SK-N-SH treated with all-trans-retinoic acid at 6 μM for 48 hours (cell line): Measurements from ENCODE around the gene FEM1A.

Experiments used
- ATAC-seq: fragments of 200-7000 bp; cut with Tn5 transposase; 3 replicates; pipeline ENCODE4 v1.9.1; 2020; ENCODE audit warnings: mild to moderate bottlenecking, moderate library complexity
- ARNTL ChIP-seq: fragments of 450-650 bp; formaldehyde crosslinking; IDR thresholded peaks from 2 replicates; pipeline ENCODE4 v1.5.0; 2020; ENCODE audit warnings: low read depth, mild to moderate bottlenecking, moderate library complexity, borderline replicate concordance
- BACH2 ChIP-seq: fragments of 250-450 bp; sonication (Bioruptor Pico); IDR thresholded peaks from 2 replicates; pipeline ENCODE4 v1.9.0; 2021; ENCODE audit warnings: mild to moderate bottlenecking, borderline replicate concordance
- CSDC2 ChIP-seq: fragments of 250-450 bp; sonication (Bioruptor Pico); IDR thresholded peaks from 2 replicates; pipeline ENCODE4 v1.5.0; 2020; ENCODE audit warnings: mild to moderate bottlenecking, moderate library complexity
- CSRNP3 ChIP-seq: fragments of 250-450 bp; sonication (Bioruptor Pico); IDR thresholded peaks from 2 replicates; pipeline ENCODE4 v1.5.1; 2021; ENCODE audit warnings: mild to moderate bottlenecking, moderate library complexity
- ESRRG ChIP-seq: fragments of 250-450 bp; sonication (Bioruptor Pico); IDR thresholded peaks from 2 replicates; pipeline ENCODE4 v1.6.1; 2021; ENCODE audit warnings: mild to moderate bottlenecking
- GLIS3 ChIP-seq: fragments of 250-450 bp; sonication (Bioruptor Pico); IDR thresholded peaks from 2 replicates; pipeline ENCODE4 v1.5.0; 2020; ENCODE audit warnings: mild to moderate bottlenecking, moderate library complexity
- ISL1 ChIP-seq: fragments of 250-450 bp; sonication (Bioruptor Pico); IDR thresholded peaks from 2 replicates; pipeline ENCODE4 v2.1.2; 2022; ENCODE audit warnings: mild to moderate bottlenecking, moderate library complexity
- OSR1 ChIP-seq: fragments of 250-450 bp; sonication (Bioruptor Pico); IDR thresholded peaks from 2 replicates; pipeline ENCODE4 v1.8.0; 2022; ENCODE audit warnings: moderate library complexity, mild to moderate bottlenecking, inconsistent platforms
- PPARA ChIP-seq: fragments of 250-450 bp; sonication (Bioruptor Pico); IDR thresholded peaks from 2 replicates; pipeline ENCODE4 v1.5.0; 2020; ENCODE audit warnings: mild to moderate bottlenecking, borderline replicate concordance
- RARB ChIP-seq: fragments of 250-450 bp; sonication (Bioruptor Pico); IDR thresholded peaks from 2 replicates; pipeline ENCODE4 v1.8.0; 2021; ENCODE audit warnings: mild to moderate bottlenecking, moderate library complexity
- SNAI2 ChIP-seq: fragments of 250-450 bp; sonication (Bioruptor Pico); IDR thresholded peaks from 2 replicates; pipeline ENCODE4 v1.5.0; 2020; ENCODE audit warnings: mild to moderate bottlenecking, moderate library complexity
- TCF4 ChIP-seq: fragments of 250-450 bp; sonication (Bioruptor Pico); IDR thresholded peaks from 2 replicates; pipeline ENCODE4 v1.8.0; 2021; ENCODE audit warnings: mild to moderate bottlenecking, moderate library complexity, borderline replicate concordance
- TSHZ2 ChIP-seq: fragments of 250-450 bp; sonication (Bioruptor Pico); IDR thresholded peaks from 2 replicates; pipeline ENCODE4 v1.5.0; 2020; ENCODE audit warnings: mild to moderate bottlenecking, moderate library complexity
- ZC3H10 ChIP-seq: fragments of 250-450 bp; sonication (Bioruptor Pico); IDR thresholded peaks from 2 replicates; pipeline ENCODE4 v1.5.1; 2021; ENCODE audit warnings: mild to moderate bottlenecking, moderate library complexity
- ZFP3 ChIP-seq: fragments of 250-450 bp; sonication (Bioruptor Pico); IDR thresholded peaks from 2 replicates; pipeline ENCODE4 v1.5.0; 2020; ENCODE audit warnings: mild to moderate bottlenecking, moderate library complexity
- ZFP30 ChIP-seq: fragments of 450-650 bp; formaldehyde crosslinking; IDR thresholded peaks from 2 replicates; pipeline ENCODE4 v1.5.0; 2022; ENCODE audit warnings: mild to moderate bottlenecking, moderate library complexity
- ZNF565 ChIP-seq: fragments of 450-650 bp; formaldehyde crosslinking; conservative IDR thresholded peaks from 2 replicates; pipeline ENCODE4 v1.5.0; 2020; ENCODE audit warnings: low read depth, mild to moderate bottlenecking, moderate library complexity
- ZNF70 ChIP-seq: fragments of 450-650 bp; formaldehyde crosslinking; IDR thresholded peaks from 2 replicates; pipeline ENCODE4 v1.5.0; 2020; ENCODE audit warnings: mild to moderate bottlenecking, moderate library complexity
- ZNF8 ChIP-seq: fragments of 450-650 bp; formaldehyde crosslinking; IDR thresholded peaks from 2 replicates; pipeline ENCODE4 v1.5.0; 2020; ENCODE audit warnings: mild to moderate bottlenecking, moderate library complexity
- TF ChIP-seq, protein P1 (sequence below): fragments of 250-450 bp; sonication (Bioruptor Pico); IDR thresholded peaks from 2 replicates; pipeline ENCODE4 v1.5.1; 2020; ENCODE audit warnings: low read depth, mild to moderate bottlenecking, moderate library complexity
- TF ChIP-seq, protein P2 (sequence below): fragments of 250-450 bp; sonication (Bioruptor Pico); IDR thresholded peaks from 2 replicates; pipeline ENCODE4 v1.8.0; 2020; ENCODE audit warnings: mild to moderate bottlenecking, moderate library complexity, borderline replicate concordance

FEM1A gene

DNA sequence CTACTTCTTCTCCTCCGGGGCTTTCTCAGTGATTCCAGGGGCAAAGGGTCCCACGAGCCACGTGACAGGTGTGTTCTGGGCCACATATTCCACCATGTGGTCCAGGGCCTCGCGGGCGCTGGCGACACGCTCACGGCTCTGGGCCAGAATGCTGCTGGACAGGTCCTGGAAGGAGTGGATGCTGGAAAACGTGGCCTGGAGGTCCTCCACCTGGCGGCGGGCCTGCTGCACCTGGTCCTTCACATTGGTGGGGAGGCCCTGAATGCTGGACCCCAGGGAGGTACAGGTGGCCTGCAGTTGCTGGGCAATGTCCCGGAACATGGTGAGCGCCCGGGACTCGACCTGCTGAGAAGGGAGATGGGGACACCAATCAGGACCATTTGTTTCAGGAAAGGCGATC, 47.7 kb downstream of the FEM1A start (continued):
- TF ChIP-seq, protein P1, sequence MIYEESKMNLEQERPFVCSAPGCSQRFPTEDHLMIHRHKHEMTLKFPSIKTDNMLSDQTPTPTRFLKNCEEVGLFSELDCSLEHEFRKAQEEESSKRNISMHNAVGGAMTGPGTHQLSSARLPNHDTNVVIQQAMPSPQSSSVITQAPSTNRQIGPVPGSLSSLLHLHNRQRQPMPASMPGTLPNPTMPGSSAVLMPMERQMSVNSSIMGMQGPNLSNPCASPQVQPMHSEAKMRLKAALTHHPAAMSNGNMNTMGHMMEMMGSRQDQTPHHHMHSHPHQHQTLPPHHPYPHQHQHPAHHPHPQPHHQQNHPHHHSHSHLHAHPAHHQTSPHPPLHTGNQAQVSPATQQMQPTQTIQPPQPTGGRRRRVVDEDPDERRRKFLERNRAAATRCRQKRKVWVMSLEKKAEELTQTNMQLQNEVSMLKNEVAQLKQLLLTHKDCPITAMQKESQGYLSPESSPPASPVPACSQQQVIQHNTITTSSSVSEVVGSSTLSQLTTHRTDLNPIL, result no peak
- no peak for TF ChIP-seq ESRRG (CRISPR knock-in tag)
- TF ChIP-seq TCF4 (CRISPR knock-in tag), result no peak
- TF ChIP-seq, protein P2, sequence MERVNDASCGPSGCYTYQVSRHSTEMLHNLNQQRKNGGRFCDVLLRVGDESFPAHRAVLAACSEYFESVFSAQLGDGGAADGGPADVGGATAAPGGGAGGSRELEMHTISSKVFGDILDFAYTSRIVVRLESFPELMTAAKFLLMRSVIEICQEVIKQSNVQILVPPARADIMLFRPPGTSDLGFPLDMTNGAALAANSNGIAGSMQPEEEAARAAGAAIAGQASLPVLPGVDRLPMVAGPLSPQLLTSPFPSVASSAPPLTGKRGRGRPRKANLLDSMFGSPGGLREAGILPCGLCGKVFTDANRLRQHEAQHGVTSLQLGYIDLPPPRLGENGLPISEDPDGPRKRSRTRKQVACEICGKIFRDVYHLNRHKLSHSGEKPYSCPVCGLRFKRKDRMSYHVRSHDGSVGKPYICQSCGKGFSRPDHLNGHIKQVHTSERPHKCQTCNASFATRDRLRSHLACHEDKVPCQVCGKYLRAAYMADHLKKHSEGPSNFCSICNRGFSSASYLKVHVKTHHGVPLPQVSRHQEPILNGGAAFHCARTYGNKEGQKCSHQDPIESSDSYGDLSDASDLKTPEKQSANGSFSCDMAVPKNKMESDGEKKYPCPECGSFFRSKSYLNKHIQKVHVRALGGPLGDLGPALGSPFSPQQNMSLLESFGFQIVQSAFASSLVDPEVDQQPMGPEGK, result no peak
- no peak for TF ChIP-seq CSDC2 (CRISPR knock-in tag)
- TF ChIP-seq, all 23 proteins: peak for 0

GRCh38 chr19:4843647-4843965, 52.1 kb downstream of the FEM1A start:
- no peak for ATAC-seq
- TF ChIP-seq RARB (CRISPR knock-in tag) (no peak), ESRRG (CRISPR knock-in tag) (no peak), ZFP3 (CRISPR knock-in tag) (no peak), BACH2 (CRISPR knock-in tag) (no peak), CSRNP3 (no peak), ZFP30 (CRISPR knock-in tag) (no peak), ZNF8 (CRISPR knock-in tag) (no peak), OSR1 (no peak), SNAI2 (CRISPR knock-in tag) (no peak), ZNF70 (CRISPR knock-in tag) (no peak), ISL1 (CRISPR knock-in tag) (no peak), PPARA (CRISPR knock-in tag) (no peak), ZC3H10 (CRISPR knock-in tag) (no peak), ARNTL (CRISPR knock-in tag) (no peak), TSHZ2 (CRISPR knock-in tag) (no peak)
- TF ChIP-seq, protein P1, result no peak
- TF ChIP-seq, protein P2, result no peak

- no peak for ATAC-seq
- TF ChIP-seq SNAI2 (CRISPR knock-in tag) (no peak), CSDC2 (CRISPR knock-in tag) (no peak), ARNTL (CRISPR knock-in tag) (no peak), ZNF565 (no peak), PPARA (CRISPR knock-in tag) (no peak), ZNF8 (CRISPR knock-in tag) (no peak), GLIS3 (no peak), ISL1 (CRISPR knock-in tag) (no peak), CSRNP3 (no peak), ESRRG (CRISPR knock-in tag) (no peak)
- TF ChIP-seq, protein P2, result no peak
- TF ChIP-seq, protein P1, result no peak
Observed at GRCh38 chr19:4844348-4845179, 53.0 kb downstream of the FEM1A start.
